SU-DHL-6 (cell line): ENCODE measurements around the gene HMCN2.

Source experiments
- H2AFZ ChIP-seq: fragments of 200-600 bp; sonication (generic); 2 replicates; pipeline ENCODE4 v1.6.1; 2014; ENCODE audit warnings: low read depth, mild to moderate bottlenecking, moderate library complexity, mixed read lengths, antibody characterized with exemption, low read length; ENCODE audit not compliant: severe bottlenecking
- H3F3A ChIP-seq: fragments of 200-600 bp; shearing (Covaris generic); 2 replicates; pipeline ENCODE4 v1.6.0; 2016; ENCODE audit warnings: antibody characterized with exemption, mild to moderate bottlenecking; ENCODE audit not compliant: insufficient read depth
- H3K27ac ChIP-seq: fragments of 200-600 bp; sonication (generic); 2 replicates; pipeline ENCODE4 v1.5.1; 2016; ENCODE audit warnings: low read depth, mild to moderate bottlenecking, low read length, moderate library complexity, mixed read lengths
- H3K27me3 ChIP-seq: fragments of 200-600 bp; sonication (generic), shearing (Covaris generic); 2 replicates; pipeline ENCODE4 v1.6.0; 2014; ENCODE audit warnings: mild to moderate bottlenecking, low read length
- H3K36me3 ChIP-seq: fragments of 200-600 bp; sonication (generic); 2 replicates; pipeline ENCODE4 v1.6.1; 2014; ENCODE audit warnings: mild to moderate bottlenecking, low read length, mixed read lengths
- H3K4me2 ChIP-seq: fragments of 300-600, 200-600 bp; shearing (Covaris generic), sonication (generic); 2 replicates; pipeline ENCODE4 v1.6.0; 2014; ENCODE audit warnings: low read length, low read depth, mild to moderate bottlenecking; ENCODE audit not compliant: poor library complexity, severe bottlenecking
- H3K4me3 ChIP-seq: fragments of 200-600 bp; sonication (generic); 2 replicates; pipeline ENCODE4 v1.5.1; 2014; ENCODE audit warnings: antibody characterized with exemption, low read length, mild to moderate bottlenecking, mixed read lengths; ENCODE audit not compliant: insufficient read depth, poor library complexity, severe bottlenecking
- H3K79me2 ChIP-seq: fragments of 200-600 bp; sonication (generic); 2 replicates; pipeline ENCODE4 v1.6.1; 2014; ENCODE audit warnings: mild to moderate bottlenecking, low read length, moderate library complexity; ENCODE audit not compliant: insufficient read depth
- H3K9ac ChIP-seq: fragments of 200-600 bp; sonication (generic); 2 replicates; pipeline ENCODE4 v1.7.0; 2014; ENCODE audit warnings: mild to moderate bottlenecking, low read length
- H3K9me2 ChIP-seq: fragments of 200-600 bp; sonication (generic); replicated peaks from 2 replicates; pipeline ENCODE4 v1.6.1; 2014; ENCODE audit warnings: low read length; ENCODE audit not compliant: insufficient read depth
- H3K9me3 ChIP-seq: fragments of 200-600 bp; sonication (generic); 2 replicates; pipeline ENCODE4 v1.6.1; 2014; ENCODE audit warnings: low read length, mixed read lengths; ENCODE audit not compliant: insufficient read depth
- H4K20me1 ChIP-seq: fragments of 200-600 bp; sonication (generic); 2 replicates; pipeline ENCODE4 v1.6.1; 2014; ENCODE audit warnings: low read depth, mild to moderate bottlenecking, antibody characterized with exemption, low read length, moderate library complexity, mixed read lengths
- CTCF ChIP-seq: fragments of 200-600 bp; sonication (generic); IDR thresholded peaks from one replicate; pipeline ENCODE4 v1.5.1; 2017; ENCODE audit warnings: antibody characterized with exemption, mild to moderate bottlenecking, low read length, moderate library complexity; ENCODE audit not compliant: insufficient read depth, poor library complexity, severe bottlenecking
- EZH2phosphoT487 ChIP-seq: fragments of 200-600 bp; sonication (generic), shearing (Covaris generic); conservative IDR thresholded peaks from 2 replicates; pipeline ENCODE4 v1.6.1; 2018; ENCODE audit warnings: mild to moderate bottlenecking, antibody characterized with exemption, low read length, moderate library complexity, mixed read lengths

Gene HMCN2

DNA sequence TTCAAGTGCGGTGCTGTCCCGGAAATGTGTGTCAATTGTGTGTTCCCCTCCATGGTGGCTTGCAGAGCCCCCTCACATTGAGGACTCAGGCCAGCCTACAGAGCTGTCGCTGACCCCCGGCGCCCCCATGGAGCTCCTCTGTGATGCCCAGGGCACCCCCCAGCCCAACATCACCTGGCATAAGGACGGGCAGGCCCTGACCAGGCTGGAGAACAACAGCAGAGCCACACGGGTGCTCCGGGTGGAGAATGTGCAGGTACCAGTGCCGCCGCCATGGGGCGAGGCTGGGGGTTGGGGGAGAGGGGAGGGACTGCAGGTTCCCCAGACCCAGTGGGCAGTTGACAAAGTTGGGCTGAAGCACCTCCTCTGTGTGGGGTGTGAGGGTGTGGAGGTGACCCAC is 128.8 kb downstream of the HMCN2 start:
- Histone ChIP-seq H4K20me1 (no peaks in the 10 kb centered on the region), H3K36me3 (no peaks in the 10 kb centered on the region), H3K27ac (no peak overlapping the region), H3K27me3 (no peaks in the 10 kb centered on the region), H3K4me3 (no peak overlapping the region), H3F3A (no peaks in the 10 kb centered on the region), H3K9me3 (no peaks in the 10 kb centered on the region), H3K9me2 (no peaks in the 10 kb centered on the region), H3K9ac (no peak overlapping the region), H3K79me2 (no peaks in the 10 kb centered on the region), H3K4me2 (no peak overlapping the region), H2AFZ (no peak overlapping the region)
- no peak for TF ChIP-seq EZH2phosphoT487
- TF ChIP-seq CTCF: no peak

DNA sequence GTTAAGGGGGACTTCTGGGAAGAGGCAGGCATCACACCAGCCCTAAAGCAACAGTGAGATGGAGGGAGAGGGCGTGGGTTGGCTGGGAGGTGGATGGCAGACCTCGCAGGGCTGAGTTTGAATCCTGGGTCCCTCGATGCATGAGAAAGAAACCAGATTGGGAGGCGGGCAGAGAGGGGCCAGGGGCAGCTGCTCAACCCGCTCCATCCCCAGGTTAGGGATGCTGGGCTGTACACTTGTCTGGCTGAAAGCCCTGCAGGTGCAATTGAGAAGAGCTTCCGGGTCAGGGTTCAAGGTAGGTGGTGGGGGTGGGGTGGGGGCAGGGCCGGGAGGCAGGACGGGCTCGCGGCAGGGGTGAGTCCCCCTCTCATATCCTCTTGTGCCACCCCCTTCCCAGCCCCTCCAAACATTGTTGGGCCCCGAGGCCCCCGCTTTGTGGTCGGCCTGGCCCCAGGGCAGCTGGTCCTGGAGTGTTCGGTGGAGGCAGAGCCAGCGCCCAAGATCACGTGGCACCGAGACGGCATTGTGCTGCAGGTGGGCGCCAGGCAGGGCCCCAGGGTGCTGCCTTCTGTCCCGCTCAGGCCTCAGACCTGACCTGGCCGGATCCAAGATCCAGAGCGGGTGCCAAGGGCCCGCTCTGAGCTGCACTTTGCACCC is 129.4 kb downstream of the HMCN2 start:
- H3K79me2 ChIP-seq: no peaks in the 10 kb centered on the region
- no peak overlapping the region for H2AFZ ChIP-seq
- TF ChIP-seq EZH2phosphoT487 (no peak), CTCF (no peak)
- H3K9me2 ChIP-seq: no peaks in the 10 kb centered on the region
- no peaks in the 10 kb centered on the region for H3K9me3 ChIP-seq
- H3K9ac ChIP-seq: no peak overlapping the region
- no peaks in the 10 kb centered on the region for H3F3A ChIP-seq
- H3K27ac ChIP-seq: no peak overlapping the region
- no peak overlapping the region for H3K4me2 ChIP-seq
- no peaks in the 10 kb centered on the region for H3K27me3 ChIP-seq
- no peaks in the 10 kb centered on the region for H3K36me3 ChIP-seq
- no peaks in the 10 kb centered on the region for H4K20me1 ChIP-seq
- no peak overlapping the region for H3K4me3 ChIP-seq

- no peak overlapping the region for H2AFZ ChIP-seq
- no peak overlapping the region for H3K4me3 ChIP-seq
- H3K79me2 ChIP-seq: no peaks in the 10 kb centered on the region
- no peak overlapping the region for H3K9ac ChIP-seq
- H4K20me1 ChIP-seq: no peaks in the 10 kb centered on the region
- H3K27ac ChIP-seq: no peak overlapping the region
- no peak for TF ChIP-seq CTCF
- no peak for TF ChIP-seq EZH2phosphoT487
- H3K9me2 ChIP-seq: no peaks in the 10 kb centered on the region
- no peaks in the 10 kb centered on the region for H3K27me3 ChIP-seq
- H3K36me3 ChIP-seq: no peaks in the 10 kb centered on the region
- H3F3A ChIP-seq: no peaks in the 10 kb centered on the region
- H3K4me2 ChIP-seq: no peak overlapping the region
- no peaks in the 10 kb centered on the region for H3K9me3 ChIP-seq
Observed at GRCh38 chr9:130395810-130396435, 130.4 kb downstream of the HMCN2 start.
